Activated CD4-positive, alpha-beta T cell treated with anti-CD3 and anti-CD28 coated beads for 24 hours (primary cell): ENCODE data around the gene WFS1.

ENCODE experiments used
- DNase-seq, 2 donors: peaks; one replicate each; pipeline ENCODE4 v3.0.0-alpha.2; 2020; ENCODE audit warnings: low read depth in 2 of 2

The WFS1 gene

GRCh38 chr4:6269616-6270511 is at the start of gene WFS1:
Gene WFS1 (plus strand): TSS chr4:6269850. CDS start chr4:6277456, 7,606 bp downstream.
- DNase-seq = peak; percentile 97

- no peak for DNase-seq
Observed at GRCh38 chr4:6221301-6221850, 48.3 kb upstream of the WFS1 start.

- DNase-seq = no peak
Observed at GRCh38 chr4:6221851-6222760, 47.5 kb upstream of the WFS1 start.

GRCh38 chr4:6222761-6223292 is 46.8 kb upstream of the WFS1 start:
- DNase-seq = no peak

- DNase-seq = no peak
Observed at GRCh38 chr4:6224735-6225134, 44.9 kb upstream of the WFS1 start.

- no peak for DNase-seq
Observed at GRCh38 chr4:6225469-6225868, 44.2 kb upstream of the WFS1 start.

DNA sequence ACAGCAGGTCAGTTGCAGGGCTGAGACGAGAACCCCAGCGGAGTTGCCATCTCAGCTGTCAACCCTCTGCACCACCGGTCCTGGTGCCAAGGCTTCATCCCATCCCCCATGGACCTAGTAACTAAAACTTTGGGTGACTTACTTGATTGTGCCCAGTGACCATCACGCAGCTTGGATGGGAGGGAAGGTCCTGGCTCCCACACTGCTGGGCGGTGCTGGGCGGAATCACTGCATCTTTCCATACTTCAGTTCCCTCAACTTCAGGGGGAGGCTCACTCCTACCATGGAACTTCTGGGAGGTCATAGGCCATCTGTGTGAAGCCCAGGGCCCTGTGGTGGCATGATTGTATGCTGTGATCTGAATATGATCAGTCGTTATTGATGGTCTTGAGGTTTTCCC is 43.1 kb upstream of the WFS1 start:
- DNase-seq = no peak

- no peak for DNase-seq
Observed at GRCh38 chr4:6227412-6228157, 42.1 kb upstream of the WFS1 start.

GRCh38 chr4:6228158-6229067 is 41.2 kb upstream of the WFS1 start:
- no peak for DNase-seq

DNA sequence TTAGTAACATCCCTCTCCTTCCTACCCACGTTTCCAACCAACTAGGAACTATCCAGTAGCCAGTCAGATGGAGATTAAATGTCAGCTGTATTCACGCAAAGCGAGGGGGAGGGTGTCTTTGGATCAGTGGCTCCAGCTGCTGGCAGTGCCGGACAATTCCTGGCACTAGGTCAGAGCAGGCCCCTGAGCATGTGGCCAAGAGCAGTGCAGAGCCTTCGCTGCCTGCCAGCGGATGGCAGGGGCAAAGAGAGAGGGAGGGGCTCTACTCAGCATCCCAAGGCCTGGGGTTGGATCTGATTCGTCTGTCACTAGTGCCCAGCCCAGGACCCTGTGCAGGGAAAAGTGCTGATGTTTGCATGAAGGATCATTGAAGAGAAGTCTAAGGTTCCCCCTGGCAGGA is 40.6 kb upstream of the WFS1 start:
- DNase-seq = no peak

- DNase-seq = no peak
Observed at GRCh38 chr4:6229671-6230501, 39.8 kb upstream of the WFS1 start.

DNA sequence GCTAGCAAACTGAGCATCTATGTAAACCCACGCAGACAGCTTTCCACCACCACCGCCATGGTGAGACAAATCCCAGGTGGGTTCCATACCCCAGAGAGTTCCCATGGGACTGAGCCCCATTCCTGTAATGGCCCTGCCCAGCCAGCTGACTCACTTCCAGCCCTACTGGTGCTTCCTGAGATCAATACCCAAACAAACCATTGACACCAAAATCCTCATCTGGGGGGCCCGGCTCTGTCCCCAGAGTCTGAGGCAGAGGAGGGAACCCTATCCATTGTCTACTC is 39.2 kb upstream of the WFS1 start:
- no peak for DNase-seq

DNA sequence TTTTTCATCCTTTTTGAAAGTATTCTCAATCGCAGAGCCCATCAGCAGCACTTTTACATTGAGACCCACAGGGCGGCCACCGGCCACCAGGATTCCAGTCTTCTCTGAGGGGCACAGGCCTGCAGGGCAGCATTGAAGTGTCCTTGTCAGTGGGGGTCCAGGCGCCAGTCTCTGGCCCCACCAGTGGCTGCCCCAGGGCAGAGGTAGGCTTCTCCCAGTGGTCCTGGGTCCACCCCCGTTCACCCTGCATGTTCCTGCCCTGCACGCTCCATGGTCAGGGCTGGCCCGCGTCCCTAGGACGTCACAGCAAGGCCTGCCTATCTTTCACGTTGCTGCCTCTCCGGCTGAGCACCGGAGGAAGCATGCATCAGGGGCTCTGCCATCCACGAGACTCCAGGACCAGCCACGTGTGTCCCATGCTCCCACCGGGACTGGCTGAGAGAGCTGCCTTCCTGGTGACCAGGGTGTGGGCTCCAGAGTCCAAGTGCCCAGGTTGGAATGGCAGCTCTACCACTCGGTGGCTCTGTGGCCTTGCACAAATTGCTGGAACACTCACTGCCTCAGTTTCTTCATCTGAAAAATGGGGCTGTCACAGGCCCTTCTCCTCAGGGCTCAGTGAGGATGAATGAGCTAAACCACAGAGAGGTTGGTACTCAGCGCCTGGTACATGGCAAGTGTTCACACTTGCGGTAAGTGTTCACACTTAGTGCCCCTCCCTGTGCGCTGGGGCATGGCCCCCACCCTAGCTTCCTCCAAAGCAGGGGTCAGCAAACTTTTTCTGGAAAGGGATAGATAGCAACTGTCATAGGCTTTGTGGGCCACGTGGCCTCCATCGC is 38.6 kb upstream of the WFS1 start:
- no peak for DNase-seq

DNA sequence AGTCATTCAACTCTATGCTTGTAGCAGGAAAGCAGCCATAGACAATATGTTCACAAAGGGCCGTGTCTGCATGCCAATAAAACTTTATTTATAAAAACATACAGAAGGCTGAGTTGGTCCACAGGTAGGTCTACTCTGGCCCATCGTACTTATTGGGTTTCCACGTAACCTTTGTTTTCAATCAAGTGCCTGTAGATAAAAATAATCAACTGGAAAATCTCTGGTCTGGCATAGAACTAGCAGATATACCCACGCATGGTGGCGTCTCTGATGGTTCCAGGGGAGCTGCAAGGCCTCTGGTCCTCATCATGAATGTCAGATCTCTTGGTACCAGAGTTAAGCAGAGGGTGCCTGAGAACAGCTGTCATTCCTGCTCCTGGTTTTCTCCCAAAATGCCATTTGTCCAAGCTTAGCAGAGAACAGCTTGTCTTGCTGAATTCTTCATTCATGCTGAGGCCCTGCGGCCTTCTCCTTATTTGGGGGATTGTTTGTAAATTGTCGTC is 37.9 kb upstream of the WFS1 start:
- DNase-seq = no peak

GRCh38 chr4:6232836-6233785 is 36.5 kb upstream of the WFS1 start:
- DNase-seq = no peak

GRCh38 chr4:6233929-6234328 is 35.7 kb upstream of the WFS1 start:
- DNase-seq = no peak

DNA sequence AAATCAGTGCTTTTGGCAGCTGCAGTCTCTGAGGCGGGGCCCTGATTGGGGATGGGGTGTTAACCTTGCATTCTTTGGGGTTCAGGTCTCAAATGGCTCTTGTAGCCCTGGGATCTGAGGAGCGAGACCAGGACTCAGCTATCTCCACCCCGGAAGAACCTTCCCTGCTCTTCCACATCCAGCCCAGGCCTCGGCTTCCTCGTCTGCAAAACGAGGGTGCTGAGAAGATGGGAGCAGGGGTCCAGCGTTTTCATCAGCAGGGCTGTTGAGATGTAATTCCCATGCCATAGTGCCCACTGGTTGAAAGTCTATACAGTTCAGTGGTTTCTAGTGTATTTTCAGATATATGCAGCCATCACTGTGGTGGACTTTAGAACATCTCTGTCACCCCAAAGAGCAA is 34.6 kb upstream of the WFS1 start:
- no peak for DNase-seq
